ENCODE results near the gene NT5DC3.

GRCh38 chr12:103807561-103808238 is 33.3 kb downstream of the NT5DC3 start:
- TF ChIP-seq POLR2AphosphoS5 (IDR thresholded peaks at IDR 0.05; ENCODE audit: low read depth, low read length) = no peak
- TF ChIP-seq POU2F2 (IDR thresholded peaks at IDR 0.05; ENCODE audit: low read depth, low read length) = no peak
- TF ChIP-seq POLR2A (IDR thresholded peaks at IDR 0.05; ENCODE audit: low read depth, low read length) = no peak
- TF ChIP-seq PAX5 (IDR thresholded peaks at IDR 0.05; ENCODE audit: insufficient read depth, low read length, severe bottlenecking) = no peak
- no peak for TF ChIP-seq SPI1 (IDR thresholded peaks at IDR 0.05; ENCODE audit: low read depth, low read length)
